NT2/D1 (cell line): ENCODE results near the gene TMEM132D.

Experiments used
- YY1 ChIP-seq: IDR thresholded peaks from 2 replicates; pipeline ENCODE4 v1.6.1; 2011; ENCODE audit not compliant: insufficient read length, insufficient read depth
- ZNF274 ChIP-seq: IDR thresholded peaks from 2 replicates; pipeline ENCODE4 v1.6.1; 2011; ENCODE audit warnings: mild to moderate bottlenecking, low read depth, low read length

DNA sequence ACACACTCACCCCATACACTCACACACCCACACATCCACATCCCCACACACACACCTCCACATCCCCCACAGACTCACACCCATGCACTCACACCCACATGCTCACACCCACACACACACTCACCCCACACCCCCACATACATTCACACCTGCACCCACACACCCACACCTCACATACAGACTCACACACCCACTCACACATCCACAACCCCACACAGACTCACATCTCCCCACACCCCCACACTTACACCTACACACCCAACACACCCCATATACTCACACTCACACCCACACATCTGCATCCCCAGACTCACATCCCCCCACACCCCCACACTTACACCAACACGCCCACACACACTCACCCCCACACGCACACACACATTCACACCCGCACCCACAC, 878.8 kb downstream of the TMEM132D start:
- no peak for TF ChIP-seq ZNF274
- TF ChIP-seq YY1 = no peak
